Suprapubic skin (tissue), 3 donors: Measurements from ENCODE around the gene LYZL2.

Source experiments
- POLR2A ChIP-seq, 2 donors: fragments of 450-650 bp; IDR thresholded peaks; one replicate each; pipeline ENCODE4 v1.6.1; 2017; ENCODE audit warnings: antibody characterized with exemption in 2 of 2, mild to moderate bottlenecking in 2 of 2, moderate library complexity in 2 of 2
- TF ChIP-seq, protein P1 (sequence below), 2 donors: fragments of 200-600 bp in 1 of 2; fragments of 450-650 bp in 1 of 2; sonication (generic) in 1 of 2; IDR thresholded peaks; one replicate each; pipeline ENCODE4 v1.5.1; 2016 to 2019; ENCODE audit warnings: antibody characterized with exemption in 2 of 2, mild to moderate bottlenecking in 1 of 2, moderate library complexity in 1 of 2

DNA sequence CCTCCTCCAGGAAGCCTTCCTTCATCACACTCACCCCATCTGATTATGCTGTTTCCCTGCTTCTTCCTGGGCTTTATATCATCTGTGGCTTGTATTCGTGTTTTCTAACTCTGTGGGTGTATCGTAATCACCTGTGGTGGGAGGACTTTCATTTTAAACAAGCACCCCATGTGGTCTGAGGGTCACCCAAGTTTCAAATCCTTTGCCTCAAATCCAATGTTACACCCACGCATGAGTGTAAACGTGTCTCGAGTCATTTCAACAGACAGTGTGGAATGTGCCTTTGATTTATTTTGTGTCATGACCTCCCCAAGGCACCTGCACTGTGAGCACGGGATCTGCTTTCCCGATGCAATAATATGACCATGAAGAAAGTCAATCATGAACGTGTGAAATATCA lies 17.5 kb upstream of the LYZL2 start:
- no peak for TF ChIP-seq POLR2A (IDR thresholded peaks at IDR 0.05)
- TF ChIP-seq, protein P1, sequence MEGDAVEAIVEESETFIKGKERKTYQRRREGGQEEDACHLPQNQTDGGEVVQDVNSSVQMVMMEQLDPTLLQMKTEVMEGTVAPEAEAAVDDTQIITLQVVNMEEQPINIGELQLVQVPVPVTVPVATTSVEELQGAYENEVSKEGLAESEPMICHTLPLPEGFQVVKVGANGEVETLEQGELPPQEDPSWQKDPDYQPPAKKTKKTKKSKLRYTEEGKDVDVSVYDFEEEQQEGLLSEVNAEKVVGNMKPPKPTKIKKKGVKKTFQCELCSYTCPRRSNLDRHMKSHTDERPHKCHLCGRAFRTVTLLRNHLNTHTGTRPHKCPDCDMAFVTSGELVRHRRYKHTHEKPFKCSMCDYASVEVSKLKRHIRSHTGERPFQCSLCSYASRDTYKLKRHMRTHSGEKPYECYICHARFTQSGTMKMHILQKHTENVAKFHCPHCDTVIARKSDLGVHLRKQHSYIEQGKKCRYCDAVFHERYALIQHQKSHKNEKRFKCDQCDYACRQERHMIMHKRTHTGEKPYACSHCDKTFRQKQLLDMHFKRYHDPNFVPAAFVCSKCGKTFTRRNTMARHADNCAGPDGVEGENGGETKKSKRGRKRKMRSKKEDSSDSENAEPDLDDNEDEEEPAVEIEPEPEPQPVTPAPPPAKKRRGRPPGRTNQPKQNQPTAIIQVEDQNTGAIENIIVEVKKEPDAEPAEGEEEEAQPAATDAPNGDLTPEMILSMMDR (IDR thresholded peaks at IDR 0.05) = no peak
